NCI-H2081 (cell line): ENCODE data around the gene SELENOH.

Experiments used
- DNase-seq, 2 experiments: peaks; one replicate each; lab custom pipeline; 2025; lab: John Stamatoyannopoulos, UW

Gene SELENOH

DNA sequence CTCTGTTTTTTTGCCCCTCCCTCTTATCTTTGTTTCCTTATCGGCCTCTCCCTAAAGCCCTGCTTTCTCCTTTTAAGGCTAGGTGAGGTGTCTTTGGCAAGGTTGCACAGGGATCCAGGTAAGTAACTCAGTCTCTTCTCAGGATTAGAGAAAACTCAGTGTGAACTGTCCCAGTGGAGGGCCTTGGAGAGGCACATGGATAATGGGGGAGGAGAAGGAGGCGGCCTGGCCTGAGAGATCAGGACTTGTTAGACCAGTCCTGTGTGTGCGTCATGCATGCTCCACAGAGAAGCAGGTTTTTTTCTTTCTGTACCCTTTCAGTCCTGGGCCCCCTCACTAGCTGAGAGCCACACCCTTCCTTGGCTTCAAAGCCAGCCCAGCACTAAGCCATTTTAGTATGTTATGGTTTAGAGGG is 40.2 kb downstream of the SELENOH start:
- no peak for DNase-seq

DNA sequence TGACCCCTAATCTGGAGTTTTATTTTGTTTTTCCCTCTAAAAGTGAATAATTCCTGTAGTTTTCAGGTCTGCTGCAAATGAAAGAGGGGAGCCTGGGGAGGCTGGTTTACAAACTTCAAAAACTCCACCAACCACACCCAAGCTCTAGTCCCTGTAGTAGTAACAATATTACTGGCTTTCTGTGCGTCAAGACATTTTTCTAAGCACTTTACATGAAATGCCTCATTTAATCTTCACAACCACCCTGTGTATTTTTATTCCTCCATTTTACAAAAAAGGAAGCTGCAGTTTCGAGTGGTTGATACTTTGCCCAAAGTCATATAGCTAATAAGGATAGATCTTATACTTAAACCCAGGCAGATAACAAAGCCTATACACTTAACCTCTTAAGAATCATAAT is 43.8 kb downstream of the SELENOH start:
- no peak for DNase-seq

DNA sequence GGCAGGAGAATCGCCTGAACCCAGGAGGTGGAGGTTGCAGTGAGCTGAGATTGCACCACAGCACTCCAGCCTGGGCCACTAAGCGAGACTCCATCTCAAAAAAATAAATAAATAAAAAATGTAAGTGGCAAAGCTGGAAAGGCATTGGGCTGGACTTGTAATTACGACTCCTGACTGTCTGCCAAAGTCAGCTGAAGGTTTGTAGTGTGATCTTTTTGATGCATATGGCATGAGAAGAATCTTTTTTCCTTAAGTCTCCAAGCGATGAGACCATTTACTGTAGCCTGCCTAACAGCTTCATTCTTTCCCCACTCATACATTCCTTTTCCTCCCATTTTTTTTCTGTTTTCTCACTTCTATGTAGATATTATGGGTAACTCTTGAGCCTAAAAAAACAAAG is 45.1 kb downstream of the SELENOH start:
- peak in 1 of 2 experiments; percentile 1 for DNase-seq

DNA sequence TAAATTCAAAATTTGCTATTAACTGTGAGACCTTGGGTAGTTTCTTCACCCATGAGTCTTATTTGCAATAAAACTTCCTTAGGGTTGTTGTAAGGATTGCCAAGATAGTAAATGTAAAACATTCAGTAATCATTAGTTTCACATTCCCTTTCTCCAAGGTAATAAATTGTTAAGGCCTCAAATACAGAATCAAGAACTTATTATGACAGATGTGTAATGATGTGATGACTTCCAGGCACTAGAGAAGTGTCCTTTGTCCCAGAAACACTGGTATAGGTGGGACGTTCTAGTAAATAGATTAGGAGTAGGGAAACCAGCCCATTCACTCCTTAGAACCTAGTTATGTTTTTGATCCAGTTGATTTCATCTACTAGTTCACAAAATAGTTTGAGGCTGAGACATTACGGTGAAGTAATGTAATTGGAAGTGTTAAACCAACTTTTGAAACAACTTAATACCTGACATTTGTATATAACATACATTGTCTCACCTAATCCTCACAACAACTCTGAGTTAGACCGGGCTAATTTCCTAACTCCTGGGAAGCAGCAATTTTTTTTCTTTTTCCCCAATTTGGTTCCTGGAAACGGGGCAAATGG is 45.8 kb downstream of the SELENOH start:
- no peak for DNase-seq

DNA sequence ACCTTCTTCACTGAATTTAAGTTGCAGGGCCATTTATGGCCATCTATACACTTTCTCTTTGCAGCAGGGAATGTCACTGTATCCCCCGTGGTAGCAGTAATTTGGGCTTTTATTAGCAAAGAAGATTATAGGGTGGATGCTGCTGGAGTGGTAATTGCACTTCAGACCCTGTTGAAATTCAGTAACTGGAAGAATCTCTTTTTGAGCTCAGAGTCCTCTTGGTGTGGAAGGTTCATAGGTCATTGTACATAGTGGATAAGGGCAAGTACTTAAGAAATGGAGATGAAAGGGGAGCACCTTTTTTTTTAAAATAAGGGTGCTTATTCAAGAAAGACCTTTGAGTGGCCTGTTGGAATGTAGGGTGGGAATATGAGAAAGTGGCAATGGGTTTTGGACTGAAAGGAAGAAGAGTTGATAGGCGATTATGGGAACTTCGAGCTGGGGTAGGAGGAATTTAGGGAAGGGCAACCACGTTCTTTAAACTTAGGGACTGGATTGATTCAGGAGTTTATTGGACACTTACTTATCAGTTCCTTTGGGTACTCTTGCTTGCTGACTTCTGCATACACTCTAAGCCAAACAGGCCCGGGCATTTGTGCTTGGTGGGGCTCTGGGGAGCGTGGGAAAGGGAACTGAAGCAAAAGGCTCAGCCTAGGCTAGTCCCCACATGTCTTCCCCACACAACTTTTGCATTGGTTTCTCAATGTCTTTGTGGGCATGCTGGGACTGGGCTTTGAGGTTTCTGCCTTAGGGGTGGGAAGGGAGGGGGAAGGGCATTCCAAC is 46.8 kb downstream of the SELENOH start:
- no peak for DNase-seq

- no peak for DNase-seq
Observed at GRCh38 chr11:57788703-57789088, 47.4 kb downstream of the SELENOH start.

- no peak for DNase-seq
Observed at GRCh38 chr11:57791321-57792059, 50.2 kb downstream of the SELENOH start.

- no peak for DNase-seq
Observed at GRCh38 chr11:57792060-57792541, 50.8 kb downstream of the SELENOH start.

DNA sequence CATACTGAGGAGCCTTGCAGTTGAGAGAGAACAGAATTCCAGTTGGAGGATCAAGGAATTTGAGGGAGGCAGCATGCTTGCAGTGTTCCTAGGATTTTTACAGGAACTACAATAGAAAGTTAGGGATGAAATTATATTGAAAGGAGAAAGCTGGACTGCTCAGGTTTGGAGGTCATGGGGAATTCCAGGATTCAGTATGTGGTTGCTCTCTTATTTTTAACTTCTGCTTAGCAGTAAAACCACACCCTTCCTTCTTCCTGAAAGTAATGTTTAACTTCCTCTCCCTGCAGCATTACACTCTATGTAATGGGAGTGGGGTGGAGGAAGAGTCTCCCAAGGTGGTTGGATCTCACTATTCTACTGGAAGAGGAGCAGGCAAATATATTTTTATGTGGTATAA is 51.6 kb downstream of the SELENOH start:
- no peak for DNase-seq
